Endothelial cell of umbilical vein (primary cell): ENCODE measurements around the gene AGR2. TPM values are rescaled to one million over a fixed set of nuclear protein-coding genes. Genes with fewer than 3 reads are reported as not detected.

ENCODE experiments used
- BruUV-seq: library from RNA; stranded (reverse); fragments of 400-500 nt; replicated peaks from 2 replicates; lab custom pipeline; 2021; lab: Mats Ljungman, UMichigan
- CTCF ChIA-PET: fragments of 300-600, 350-600 bp; sonication (Branson Sonifier 250); formaldehyde crosslinking; loops from one replicate; lab custom pipeline; 2021; ENCODE audit warnings: antibody characterized with exemption, inconsistent platforms; lab: Charles Lee
- POLR2A ChIA-PET: fragments of 300-600, 350-600 bp; sonication (Branson Sonifier 250); formaldehyde crosslinking; loops from one replicate; lab custom pipeline; 2021; ENCODE audit warnings: antibody characterized with exemption, inconsistent platforms; lab: Charles Lee
- DNase-seq: peaks from one replicate; pipeline ENCODE4 v3.0.0-alpha.2; 2011; ENCODE audit warnings: low read depth, low spot score
- FAIRE-seq: peaks from 2 replicates; lab custom pipeline; 2011; peaks lifted over from hg19 to GRCh38; lab: Jason Lieb, UNC
- H2AFZ ChIP-seq: 2 replicates; pipeline ENCODE4 v1.6.0; 2012; ENCODE audit warnings: low read depth, low read length, control low read depth, inconsistent platforms
- H3K27ac ChIP-seq: 2 replicates; pipeline ENCODE4 v1.5.1; 2011; ENCODE audit warnings: low read depth, mild to moderate bottlenecking, control low read depth, low read length, moderate library complexity; ENCODE audit not compliant: insufficient read depth
- H3K27me3 ChIP-seq, 2 experiments: 2 replicates each; pipeline versions ENCODE4 v1.6.0 to v1.6.1; 2011; ENCODE audit warnings: low read length in 2 of 2, mixed read lengths in 1 of 2; ENCODE audit not compliant: control insufficient read depth in 2 of 2, insufficient read depth in 2 of 2
- H3K36me3 ChIP-seq, 2 experiments: 2 replicates in 1 of 2; 3 replicates in 1 of 2; pipeline ENCODE4 v1.5.1; 2011; ENCODE audit warnings: low read length in 2 of 2, mild to moderate bottlenecking in 1 of 2, moderate library complexity in 1 of 2; ENCODE audit not compliant: control insufficient read depth in 2 of 2, insufficient read depth in 2 of 2; ENCODE audit errors: extremely low read depth in 1 of 2
- H3K4me1 ChIP-seq: 3 replicates; pipeline ENCODE4 v1.5.1; 2011; ENCODE audit warnings: mild to moderate bottlenecking, low read length; ENCODE audit not compliant: control insufficient read depth, insufficient read depth; ENCODE audit errors: extremely low read depth
- H3K4me2 ChIP-seq: 2 replicates; pipeline ENCODE4 v1.6.1; 2011; ENCODE audit warnings: low read length, control low read depth, mixed read lengths; ENCODE audit not compliant: insufficient read depth
- H3K4me3 ChIP-seq, 3 experiments: fragments of 200-600 bp in 1 of 3; sonication (generic), shearing (Covaris generic) in 1 of 3; replicated peaks in 1 of 3; 2 replicates each; pipeline ENCODE4 v1.5.1; 2011 to 2016; ENCODE audit warnings: control low read depth in 3 of 3, low read length in 3 of 3, mild to moderate bottlenecking in 2 of 3, inconsistent platforms in 1 of 3, low read depth in 1 of 3, moderate library complexity in 1 of 3; ENCODE audit not compliant: insufficient read depth in 1 of 3
- H3K79me2 ChIP-seq: 2 replicates; pipeline ENCODE4 v1.6.0; 2012; ENCODE audit warnings: low read length, inconsistent platforms; ENCODE audit not compliant: control insufficient read depth, insufficient read depth
- H3K9ac ChIP-seq: replicated peaks from 2 replicates; pipeline ENCODE3; 2011; ENCODE audit warnings: low read length, control low read depth; ENCODE audit not compliant: insufficient read depth; ENCODE audit errors: extremely low read depth
- H3K9me1 ChIP-seq: replicated peaks from 3 replicates; pipeline ENCODE4 v1.6.0; 2011; ENCODE audit warnings: mild to moderate bottlenecking, low read length; ENCODE audit not compliant: control insufficient read depth, insufficient read depth; ENCODE audit errors: extremely low read depth
- H3K9me3 ChIP-seq: replicated peaks from 2 replicates; pipeline ENCODE4 v1.5.1; 2012; ENCODE audit warnings: low read length, inconsistent platforms; ENCODE audit not compliant: control insufficient read depth, insufficient read depth
- H4K20me1 ChIP-seq: replicated peaks from 2 replicates; pipeline ENCODE3; 2011; ENCODE audit warnings: mild to moderate bottlenecking, low read length; ENCODE audit not compliant: control insufficient read depth, insufficient read depth; ENCODE audit errors: extremely low read depth
- EZH2 ChIP-seq: IDR thresholded peaks from 2 replicates; pipeline ENCODE4 v1.6.1; 2012; ENCODE audit warnings: borderline replicate concordance, low read depth, mild to moderate bottlenecking, moderate library complexity, low read length, inconsistent platforms; ENCODE audit not compliant: severe bottlenecking
- FOS ChIP-seq: IDR thresholded peaks from 2 replicates; pipeline ENCODE4 v1.6.1; 2011; ENCODE audit warnings: mild to moderate bottlenecking, low read length, moderate library complexity, borderline replicate concordance; ENCODE audit not compliant: insufficient read depth
- GATA2 ChIP-seq: IDR thresholded peaks from 2 replicates; pipeline ENCODE4 v1.7.0; 2011; ENCODE audit warnings: low read depth, mild to moderate bottlenecking, moderate library complexity, mixed read lengths, low read length; ENCODE audit not compliant: insufficient read length, insufficient read depth
- JUN ChIP-seq: IDR thresholded peaks from 2 replicates; pipeline ENCODE4 v1.6.1; 2011; ENCODE audit warnings: borderline replicate concordance, low read depth; ENCODE audit not compliant: insufficient read length, insufficient read depth
- MYC ChIP-seq: IDR thresholded peaks from one replicate; pipeline ENCODE4 v1.6.1; 2011; ENCODE audit warnings: mild to moderate bottlenecking, low read depth, low read length
- POLR2A ChIP-seq: IDR thresholded peaks from 2 replicates; pipeline ENCODE4 v1.6.1; 2012; ENCODE audit warnings: low read depth, mild to moderate bottlenecking, control low read depth, low read length
- POLR2AphosphoS5 ChIP-seq: IDR thresholded peaks from 2 replicates; pipeline ENCODE4 v1.6.1; 2012; ENCODE audit warnings: low read depth, mild to moderate bottlenecking, control low read depth, low read length, moderate library complexity; ENCODE audit not compliant: insufficient read depth
- dilution Hi-C: fragments of 300-500 bp; cut with MboI; formaldehyde crosslinking; loops from one replicate; pipeline ENCODE4 v1.15.0; 2019; ENCODE audit warnings: low sequenced_read_pairs; ENCODE audit not compliant: extremely low pct_ligation_motif_present
- intact Hi-C: fragments of 100-400 bp; cut with micrococcal nuclease; formaldehyde crosslinking; loops from one replicate; pipeline ENCODE4 v1.10.0; 2022
- polyA plus RNA-seq, 4 experiments: library from polyadenylated mRNA; depleted of rRNA in 3 of 4; stranded (reverse) in 3 of 4; unstranded in 1 of 4; fragments of >200 nt; gene quantifications; 2 replicates each; pipeline versions ENCODE4 v1.2.1 to v1.2.3, GENCODE V29; 2011 to 2012; ENCODE audit warnings: missing spikeins in 1 of 4
- total RNA-seq: library from RNA; stranded (reverse); gene quantifications from 2 replicates; pipeline ENCODE4 v1.2.3, GENCODE V29; 2021
- TF ChIP-seq, protein P1 (sequence below), 2 donors: IDR thresholded peaks; 1 replicate in 1 of 2; 2 replicates in 1 of 2; pipeline ENCODE4 v1.5.1; 2011; ENCODE audit warnings: low read length in 2 of 2, mild to moderate bottlenecking in 2 of 2, moderate library complexity in 2 of 2, control low read depth in 1 of 2, inconsistent platforms in 1 of 2, low read depth in 1 of 2; ENCODE audit not compliant: insufficient read depth in 1 of 2; ENCODE audit errors: extremely low read depth in 1 of 2
- TF ChIP-seq, protein P2 (sequence below): IDR thresholded peaks from 2 replicates; pipeline ENCODE4 v1.6.1; 2011; ENCODE audit not compliant: insufficient read depth, insufficient read length

The AGR2 gene
- total and polyA plus RNA-seq, 2 donors (not counting 3 experiments of a cell fraction or from before 2014, with no cell fraction given), result not detected

DNA sequence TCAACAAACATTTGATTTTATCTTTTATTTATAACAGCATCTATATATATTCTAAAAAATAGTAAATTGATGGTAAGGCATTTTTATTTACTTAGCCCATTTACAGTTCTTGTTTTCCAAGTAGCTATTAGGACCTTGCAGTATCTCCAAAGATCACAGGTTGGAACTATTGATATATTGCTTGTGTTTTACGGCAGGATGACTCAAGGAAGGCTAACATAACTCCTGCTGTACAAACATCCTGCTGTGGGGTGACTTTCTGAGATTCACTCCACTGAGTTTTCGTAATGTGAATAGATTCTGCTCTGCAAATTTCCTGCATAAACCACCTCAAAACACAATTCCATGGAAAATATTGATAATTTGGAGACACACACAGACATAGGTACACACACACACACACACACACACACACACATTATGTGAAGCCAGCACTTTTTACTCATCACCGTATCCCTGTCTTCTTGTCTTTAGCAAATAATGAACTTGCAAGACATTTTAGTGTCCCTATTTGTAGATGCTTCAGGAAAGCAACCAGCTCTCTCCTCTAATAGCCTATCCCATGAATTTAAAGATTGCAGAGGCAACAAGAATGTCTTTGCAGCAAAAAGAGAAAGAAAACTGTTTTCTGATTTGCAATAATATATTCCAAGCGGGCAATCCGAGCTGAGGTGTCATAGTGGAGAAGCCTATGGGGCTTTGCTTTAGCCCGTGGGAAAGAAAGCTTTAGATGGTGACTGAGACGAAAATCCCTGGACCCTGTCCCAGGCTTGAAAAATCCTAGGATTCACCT lies 722 bp downstream of the AGR2 start:
- TF ChIP-seq GATA2 (no peak), POLR2A (no peak), EZH2 (no peak), JUN (no peak), FOS (no peak), MYC (no peak), POLR2AphosphoS5 (no peak)
- TF ChIP-seq, protein P1, sequence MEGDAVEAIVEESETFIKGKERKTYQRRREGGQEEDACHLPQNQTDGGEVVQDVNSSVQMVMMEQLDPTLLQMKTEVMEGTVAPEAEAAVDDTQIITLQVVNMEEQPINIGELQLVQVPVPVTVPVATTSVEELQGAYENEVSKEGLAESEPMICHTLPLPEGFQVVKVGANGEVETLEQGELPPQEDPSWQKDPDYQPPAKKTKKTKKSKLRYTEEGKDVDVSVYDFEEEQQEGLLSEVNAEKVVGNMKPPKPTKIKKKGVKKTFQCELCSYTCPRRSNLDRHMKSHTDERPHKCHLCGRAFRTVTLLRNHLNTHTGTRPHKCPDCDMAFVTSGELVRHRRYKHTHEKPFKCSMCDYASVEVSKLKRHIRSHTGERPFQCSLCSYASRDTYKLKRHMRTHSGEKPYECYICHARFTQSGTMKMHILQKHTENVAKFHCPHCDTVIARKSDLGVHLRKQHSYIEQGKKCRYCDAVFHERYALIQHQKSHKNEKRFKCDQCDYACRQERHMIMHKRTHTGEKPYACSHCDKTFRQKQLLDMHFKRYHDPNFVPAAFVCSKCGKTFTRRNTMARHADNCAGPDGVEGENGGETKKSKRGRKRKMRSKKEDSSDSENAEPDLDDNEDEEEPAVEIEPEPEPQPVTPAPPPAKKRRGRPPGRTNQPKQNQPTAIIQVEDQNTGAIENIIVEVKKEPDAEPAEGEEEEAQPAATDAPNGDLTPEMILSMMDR (IDR thresholded peaks at IDR 0.05; ENCODE audit: extremely low read depth in 1 of 2, insufficient read depth in 1 of 2, low read depth in 1 of 2, low read length in 2 of 2), result no peak
- TF ChIP-seq, protein P2, sequence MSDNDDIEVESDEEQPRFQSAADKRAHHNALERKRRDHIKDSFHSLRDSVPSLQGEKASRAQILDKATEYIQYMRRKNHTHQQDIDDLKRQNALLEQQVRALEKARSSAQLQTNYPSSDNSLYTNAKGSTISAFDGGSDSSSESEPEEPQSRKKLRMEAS, result no peak
- dilution Hi-C loops, result no loop called here
- Histone ChIP-seq H3K9me1 (no peaks in the 10 kb centered on the region), H3K4me3 (no peak overlapping the region), H3K27me3 (peaks cover 0 to under 1% of the 10 kb centered on the region in 2 experiments), H4K20me1 (no peaks in the 10 kb centered on the region), H3K79me2 (no peaks in the 10 kb centered on the region), H3K4me1 (no peaks in the 10 kb centered on the region), H3K27ac (no peak overlapping the region), H3K9me3 (no peaks in the 10 kb centered on the region), H3K9ac (no peak overlapping the region), H3K36me3 (no peaks in the 10 kb centered on the region), H2AFZ (no peak overlapping the region), H3K4me2 (no peak overlapping the region)
- CTCF ChIA-PET, result interaction anchor here (1.6 to 9.1 kb wide), 3 partner anchors 69 to 116 kb away, joined by 4 to 149 read pairs (median 5); no protein-coding TSS in a partner anchor
- no TSS peak for BruUV-seq
- FAIRE-seq (no peak), DNase-seq (no peak)
- POLR2A ChIA-PET, result no interaction called here
- intact Hi-C loops, result loop anchor here (5.0 kb wide), 2 partner anchors 107 to 493 kb away; partner anchors contain the start of gene AHR
